ENCODE measurements around the gene CAMK1G.
A peak's percentile ranks its signal among the peaks of the same experiment; 100 is the strongest.

CAMK1G gene

GRCh38 chr1:209621286-209621685 lies 37.8 kb downstream of the CAMK1G start:
- H3K4me3 ChIP-seq (ENCODE audit: low read depth, low read length): no peak overlapping the region
- peak; percentile 22 for DNase-seq (ENCODE audit: low read depth)
- TF ChIP-seq, protein P1, sequence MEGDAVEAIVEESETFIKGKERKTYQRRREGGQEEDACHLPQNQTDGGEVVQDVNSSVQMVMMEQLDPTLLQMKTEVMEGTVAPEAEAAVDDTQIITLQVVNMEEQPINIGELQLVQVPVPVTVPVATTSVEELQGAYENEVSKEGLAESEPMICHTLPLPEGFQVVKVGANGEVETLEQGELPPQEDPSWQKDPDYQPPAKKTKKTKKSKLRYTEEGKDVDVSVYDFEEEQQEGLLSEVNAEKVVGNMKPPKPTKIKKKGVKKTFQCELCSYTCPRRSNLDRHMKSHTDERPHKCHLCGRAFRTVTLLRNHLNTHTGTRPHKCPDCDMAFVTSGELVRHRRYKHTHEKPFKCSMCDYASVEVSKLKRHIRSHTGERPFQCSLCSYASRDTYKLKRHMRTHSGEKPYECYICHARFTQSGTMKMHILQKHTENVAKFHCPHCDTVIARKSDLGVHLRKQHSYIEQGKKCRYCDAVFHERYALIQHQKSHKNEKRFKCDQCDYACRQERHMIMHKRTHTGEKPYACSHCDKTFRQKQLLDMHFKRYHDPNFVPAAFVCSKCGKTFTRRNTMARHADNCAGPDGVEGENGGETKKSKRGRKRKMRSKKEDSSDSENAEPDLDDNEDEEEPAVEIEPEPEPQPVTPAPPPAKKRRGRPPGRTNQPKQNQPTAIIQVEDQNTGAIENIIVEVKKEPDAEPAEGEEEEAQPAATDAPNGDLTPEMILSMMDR (IDR thresholded peaks at IDR 0.05; ENCODE audit: control insufficient read depth, extremely low read depth, insufficient read depth): no peak

DNA sequence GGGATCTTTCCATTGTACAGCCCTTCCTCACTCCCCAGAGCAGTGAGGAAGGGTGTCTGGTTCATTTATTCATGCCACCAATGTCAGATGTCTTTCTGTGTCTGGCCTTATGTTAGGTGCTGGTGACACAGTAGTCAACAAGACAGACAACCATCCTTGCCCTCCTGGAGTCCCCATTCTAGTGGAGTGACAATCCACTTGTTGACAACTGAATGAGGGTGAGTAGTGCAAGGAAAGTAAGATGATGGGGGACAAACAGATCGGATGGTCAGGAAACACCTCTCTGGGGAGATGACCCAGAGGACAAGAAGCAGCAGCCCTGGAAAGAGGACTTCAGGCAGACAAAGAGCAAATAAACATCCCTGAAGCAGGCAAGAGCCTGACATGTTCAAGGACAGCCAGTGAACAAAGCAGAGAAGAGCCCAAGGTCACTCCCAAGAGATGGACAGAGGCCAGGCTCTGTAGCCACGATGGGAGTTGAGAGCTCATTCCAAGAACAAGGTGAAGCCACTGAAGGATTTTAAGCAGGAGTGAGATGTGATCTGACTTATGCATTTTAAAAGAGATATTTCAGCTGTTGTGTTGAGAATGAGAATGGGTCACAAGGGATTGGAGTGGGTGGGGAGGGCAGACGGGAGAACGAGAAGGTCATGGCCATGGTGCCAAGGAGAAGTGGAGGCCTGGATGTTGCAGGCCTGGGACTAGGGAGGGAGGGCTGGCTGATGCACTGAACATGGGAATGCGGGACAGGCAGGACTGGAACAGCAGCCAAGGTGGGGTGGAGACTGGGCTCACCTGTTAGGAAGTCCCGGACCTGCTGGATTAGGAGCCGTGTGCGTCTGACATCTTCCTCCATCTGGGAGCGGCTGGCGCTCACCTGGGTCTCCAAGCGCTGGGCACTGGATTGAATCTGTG lies 38.5 kb downstream of the CAMK1G start:
- H3K4me3 ChIP-seq (ENCODE audit: low read depth, low read length): no peak overlapping the region
- no peak for DNase-seq (ENCODE audit: low read depth)
- TF ChIP-seq, protein P1 (IDR thresholded peaks at IDR 0.05; ENCODE audit: control insufficient read depth, extremely low read depth, insufficient read depth): no peak

DNA sequence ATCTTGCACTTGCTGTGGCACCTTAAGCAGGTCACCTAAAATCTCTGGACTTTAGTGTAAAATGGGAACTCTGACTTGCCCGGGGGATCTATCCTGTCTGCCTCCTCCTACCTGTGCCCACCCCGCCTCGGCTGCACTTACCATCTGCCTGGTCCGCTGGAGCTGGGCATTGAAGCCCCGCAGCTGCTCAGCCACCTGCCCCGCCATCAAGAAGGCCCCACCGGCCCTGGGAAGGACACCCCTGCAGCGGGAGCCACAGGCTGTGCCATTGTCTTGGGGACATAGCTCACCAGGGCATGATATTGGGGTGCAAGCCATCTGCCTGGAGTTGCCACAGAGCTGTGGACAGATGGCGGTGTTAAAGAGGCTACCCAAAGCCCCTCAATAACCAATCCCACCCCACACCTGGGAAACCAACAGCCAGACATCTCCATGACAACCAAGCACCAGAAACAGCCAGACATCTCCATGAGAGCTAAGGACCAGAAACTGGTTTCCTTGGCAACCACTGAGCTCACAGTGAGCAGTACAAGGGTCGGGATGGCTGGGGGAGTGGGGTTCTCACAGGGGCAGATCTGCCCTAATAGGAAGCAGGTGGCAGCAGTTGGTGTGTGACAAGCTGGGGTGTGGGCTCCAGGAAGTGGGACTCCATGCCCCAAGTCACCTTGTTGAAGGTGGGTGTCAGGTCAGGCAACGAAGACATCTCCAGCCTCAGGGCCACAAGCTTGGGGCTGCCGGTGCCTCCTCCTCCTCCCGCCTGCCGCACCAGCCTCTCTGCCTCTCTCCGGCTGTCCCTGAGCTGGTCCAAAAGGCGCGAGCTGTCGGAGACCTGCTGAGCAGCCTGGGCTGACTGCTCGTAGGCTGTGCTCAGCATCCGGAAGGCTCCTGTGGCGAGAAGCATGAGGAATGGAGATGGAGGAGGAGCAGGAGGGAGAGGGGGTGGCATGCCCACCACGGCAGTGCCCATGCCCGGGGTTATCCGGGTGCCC lies 39.6 kb downstream of the CAMK1G start:
- TF ChIP-seq, protein P1 (IDR thresholded peaks at IDR 0.05; ENCODE audit: control insufficient read depth, extremely low read depth, insufficient read depth): no peak
- H3K4me3 ChIP-seq (ENCODE audit: low read depth, low read length): no peak overlapping the region
- no peak for DNase-seq (ENCODE audit: low read depth)

DNA sequence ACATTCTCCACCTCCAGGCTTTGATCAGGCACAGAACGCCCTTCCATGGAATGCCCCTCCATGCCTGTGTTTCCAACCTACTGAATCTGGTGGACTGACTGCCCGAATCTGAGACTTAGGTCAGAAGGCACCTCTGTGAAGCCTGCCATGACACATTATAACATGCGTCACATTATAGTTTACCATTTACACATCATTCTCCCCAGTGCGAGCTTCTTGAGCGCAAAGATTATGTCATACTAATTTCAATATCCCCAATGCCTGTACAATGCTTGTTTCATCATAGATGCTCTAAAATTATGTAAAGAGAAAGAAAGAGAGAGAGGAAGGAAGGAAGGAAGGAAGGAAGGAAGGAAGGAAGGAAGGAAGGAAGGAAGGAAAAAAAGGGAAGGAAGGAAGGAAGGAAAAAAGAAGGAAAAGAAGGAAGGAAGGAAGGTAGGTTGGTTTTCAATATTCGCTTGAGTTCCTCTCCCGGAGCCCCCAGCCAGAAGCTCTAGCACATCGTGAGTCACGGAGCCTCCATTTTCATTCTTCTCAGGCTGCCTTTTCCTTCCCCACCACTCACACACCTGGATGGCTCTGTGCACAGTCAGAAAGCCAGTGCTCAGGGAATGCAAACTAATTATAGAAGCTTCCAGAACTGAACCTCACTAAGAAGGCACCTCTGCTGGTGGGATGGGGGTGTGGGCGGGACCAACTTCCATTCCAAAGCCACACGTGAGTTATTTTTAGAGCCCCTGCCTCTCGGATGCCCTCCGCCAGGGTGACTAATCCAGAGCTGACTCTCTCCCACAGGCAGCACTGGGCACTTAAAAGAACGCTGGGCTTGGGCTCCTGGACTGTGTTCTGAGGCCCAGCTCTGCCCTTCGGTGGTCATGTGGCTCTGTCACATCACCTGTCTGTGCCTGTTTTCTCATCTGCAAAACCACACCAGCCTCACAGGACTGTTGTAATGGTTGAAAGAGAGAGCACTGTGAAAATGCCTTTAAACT lies 41.3 kb downstream of the CAMK1G start:
- H3K4me3 ChIP-seq (ENCODE audit: low read depth, low read length): no peak overlapping the region
- DNase-seq (ENCODE audit: low read depth): no peak
- TF ChIP-seq, protein P1 (IDR thresholded peaks at IDR 0.05; ENCODE audit: control insufficient read depth, extremely low read depth, insufficient read depth): no peak

DNA sequence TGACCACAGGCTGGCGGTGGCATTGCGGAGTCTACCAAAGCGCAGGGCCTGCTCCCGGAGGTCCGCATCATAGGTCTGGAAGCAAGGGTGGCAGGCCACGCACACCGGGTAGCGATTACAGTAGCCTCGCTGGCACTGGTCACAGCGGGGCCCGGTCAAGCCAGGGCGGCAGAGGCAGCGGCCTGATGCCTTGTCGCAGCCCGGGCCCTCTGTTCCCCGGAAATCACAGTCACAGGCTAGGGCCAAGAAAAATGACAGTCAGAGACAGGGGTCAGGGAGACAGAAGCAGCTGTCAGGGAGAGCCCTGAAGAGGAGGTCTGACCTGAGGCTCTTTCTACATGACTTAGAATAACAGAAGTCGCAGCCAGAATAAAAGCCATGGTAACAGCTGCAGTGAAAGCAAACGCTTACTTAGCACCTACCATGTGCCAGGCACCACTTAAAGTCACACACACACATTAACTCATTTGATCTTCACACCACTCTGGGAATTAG lies 42.3 kb downstream of the CAMK1G start:
- TF ChIP-seq, protein P1 (IDR thresholded peaks at IDR 0.05; ENCODE audit: control insufficient read depth, extremely low read depth, insufficient read depth): no peak
- DNase-seq (ENCODE audit: low read depth): no peak
- H3K4me3 ChIP-seq (ENCODE audit: low read depth, low read length): no peak overlapping the region
